ENCODE data around the gene DUOXA2.
"Not testable (repeated sequence)": the region's sequence is repeated elsewhere in the genome, so short reads cannot be mapped to it uniquely, and the experiment has no call there.

The DUOXA2 gene

DNA sequence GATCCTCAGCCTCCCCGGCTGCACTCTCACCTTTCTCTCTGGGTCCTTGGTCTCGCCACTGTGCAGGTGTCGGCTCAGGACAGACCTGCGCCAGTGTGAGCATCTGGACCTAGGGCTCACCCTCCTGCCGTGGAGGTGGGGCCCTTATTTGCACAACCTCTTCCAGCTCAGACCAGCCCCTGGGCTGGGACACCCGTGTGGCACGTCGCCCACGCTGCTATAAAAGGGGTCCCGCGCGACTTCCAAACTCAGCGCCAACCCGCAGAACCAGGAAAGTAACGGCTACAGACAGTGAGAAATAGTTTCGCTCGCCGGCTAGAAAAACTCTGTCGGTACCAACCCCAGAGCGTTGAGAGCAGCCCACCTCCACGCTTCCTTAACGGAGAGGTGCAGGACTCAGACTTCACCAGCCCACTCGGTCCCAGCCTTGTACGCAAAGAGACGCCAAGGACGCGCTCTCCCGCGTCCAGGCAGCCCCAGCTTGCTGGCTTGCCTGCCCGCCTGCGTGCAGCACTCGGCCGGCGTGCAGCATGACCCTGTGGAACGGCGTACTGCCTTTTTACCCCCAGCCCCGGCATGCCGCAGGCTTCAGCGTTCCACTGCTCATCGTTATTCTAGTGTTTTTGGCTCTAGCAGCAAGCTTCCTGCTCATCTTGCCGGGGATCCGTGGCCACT lies at the start of gene DUOXA2, which contains the start of gene DUOX2:
Gene DUOXA2, plus strand, starts transcription at position 251 of the 675 bp plus-strand sequence. Its CDS starts 280 bp downstream, at position 531.
Gene DUOX2, minus strand, starts transcription at position 97 of the 675 bp plus-strand sequence. CDS start 761 bp downstream, outside the sequence.
- no peak for DNase-seq
- in situ Hi-C loops (cut with HindIII; ENCODE audit: low pct_ligation_motif_present, low pct_unique_long_range_greater_than_20kb, low sequenced_read_pairs) = no loop called here

DNA sequence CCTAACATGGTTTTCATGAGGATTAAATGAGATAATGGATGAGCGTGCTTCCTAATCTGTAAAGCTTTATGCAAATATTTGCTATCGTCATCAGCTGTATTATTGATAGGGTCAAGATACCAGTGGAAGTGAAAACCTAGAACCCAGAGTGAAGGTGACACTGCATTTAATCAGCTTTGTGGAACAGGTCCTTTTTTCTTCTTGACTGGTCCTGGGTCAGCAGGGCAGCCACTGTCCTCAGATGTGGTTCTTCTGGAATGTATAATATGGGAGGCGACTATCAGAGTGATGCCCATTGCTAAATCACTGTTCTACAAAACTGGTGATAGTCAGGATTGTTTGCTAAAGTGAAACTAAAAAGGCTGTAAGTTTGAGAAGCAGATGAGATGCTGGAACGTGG lies 49.7 kb upstream of the DUOXA2 start:
- in situ Hi-C loops (cut with HindIII; ENCODE audit: low pct_ligation_motif_present, low pct_unique_long_range_greater_than_20kb, low sequenced_read_pairs) = no loop called here
- peak; percentile 53 for DNase-seq

DNA sequence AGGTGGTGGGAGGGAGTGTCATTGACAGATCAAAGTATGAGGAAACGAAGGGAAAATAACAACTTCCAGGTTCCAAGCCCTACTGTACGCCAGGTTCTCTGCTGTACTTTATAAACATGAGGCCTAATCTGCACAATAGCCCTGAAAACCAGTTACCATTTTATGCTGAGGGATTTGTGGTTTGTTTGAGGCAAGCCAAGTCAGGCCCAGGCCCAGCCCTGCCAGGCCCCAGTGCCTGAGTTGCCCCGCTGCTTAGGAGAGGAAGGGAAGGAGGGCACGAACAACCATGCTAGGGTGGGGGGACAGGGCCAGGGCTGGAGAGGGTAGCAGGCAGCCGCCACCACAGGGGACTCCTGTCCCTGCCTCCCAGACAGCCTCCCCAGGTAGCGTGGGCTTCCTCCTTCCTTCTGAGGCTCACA lies 44.2 kb upstream of the DUOXA2 start:
- DNase-seq; in situ Hi-C loops (cut with HindIII; ENCODE audit: low pct_ligation_motif_present, low pct_unique_long_range_greater_than_20kb, low sequenced_read_pairs): not testable (repeated sequence)

DNA sequence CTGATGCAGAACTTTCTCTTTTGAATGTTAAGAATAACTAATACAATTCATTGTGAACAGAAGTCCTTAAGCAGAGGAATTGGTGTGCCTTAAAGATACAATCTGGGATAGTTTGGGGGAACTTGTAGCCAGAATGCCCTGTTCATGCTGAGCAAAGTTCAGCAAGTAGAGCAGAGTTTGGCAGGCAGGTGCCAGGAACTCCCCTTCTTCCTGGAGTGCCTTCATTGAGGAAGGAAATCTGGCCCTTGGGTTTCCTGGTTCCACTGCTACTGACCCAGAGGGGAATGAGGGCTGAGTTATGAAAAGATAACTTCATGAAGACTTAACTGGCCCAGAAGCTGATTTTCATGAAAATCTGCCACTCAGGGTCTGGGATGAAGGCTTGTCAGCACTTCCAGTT lies 40.5 kb upstream of the DUOXA2 start:
- DNase-seq; in situ Hi-C loops (cut with HindIII; ENCODE audit: low pct_ligation_motif_present, low pct_unique_long_range_greater_than_20kb, low sequenced_read_pairs): not testable (repeated sequence)

DNA sequence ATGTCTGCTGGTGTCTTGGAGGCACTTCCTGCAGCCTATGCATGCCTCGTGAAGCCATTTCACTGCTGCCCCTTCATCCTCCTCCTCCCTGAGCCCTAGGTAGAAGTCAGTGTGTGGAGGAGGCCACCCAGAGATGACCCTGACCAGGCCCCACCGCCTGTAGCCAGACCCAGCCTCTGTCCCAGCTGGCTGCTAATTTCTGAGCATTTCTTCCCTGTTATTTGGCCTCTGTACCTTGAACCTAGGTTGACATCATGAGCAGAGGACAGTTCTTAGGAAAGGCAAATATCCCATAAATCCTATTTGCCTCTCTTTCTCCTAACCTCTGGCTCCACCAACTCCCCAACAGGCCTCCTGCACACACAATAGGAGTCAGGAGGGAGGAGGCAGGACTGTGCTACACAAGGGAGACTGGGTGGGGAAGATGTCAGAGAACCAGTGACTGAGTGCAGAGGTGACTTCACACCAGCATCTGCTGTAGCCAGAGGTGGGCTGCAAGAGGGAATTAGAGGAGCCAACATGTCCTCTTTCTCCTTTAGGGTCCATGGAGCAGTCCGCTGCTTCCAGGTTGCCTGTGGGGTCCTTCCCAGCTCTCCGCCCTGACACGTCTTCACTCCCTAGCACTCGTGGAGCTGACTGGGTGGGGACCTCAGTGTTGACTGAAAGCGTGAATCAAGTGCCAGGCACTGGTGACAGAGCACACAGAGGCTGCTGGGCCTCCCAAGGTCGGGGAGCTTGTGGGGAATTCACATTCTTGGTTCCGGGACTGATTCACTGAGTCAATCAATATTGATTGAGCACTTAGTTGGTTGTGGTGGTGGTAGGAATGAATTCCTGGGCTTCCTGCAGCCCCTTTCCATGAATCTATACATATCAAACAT lies 38.4 kb upstream of the DUOXA2 start:
- DNase-seq; in situ Hi-C loops (cut with HindIII; ENCODE audit: low pct_ligation_motif_present, low pct_unique_long_range_greater_than_20kb, low sequenced_read_pairs): not testable (repeated sequence)

DNA sequence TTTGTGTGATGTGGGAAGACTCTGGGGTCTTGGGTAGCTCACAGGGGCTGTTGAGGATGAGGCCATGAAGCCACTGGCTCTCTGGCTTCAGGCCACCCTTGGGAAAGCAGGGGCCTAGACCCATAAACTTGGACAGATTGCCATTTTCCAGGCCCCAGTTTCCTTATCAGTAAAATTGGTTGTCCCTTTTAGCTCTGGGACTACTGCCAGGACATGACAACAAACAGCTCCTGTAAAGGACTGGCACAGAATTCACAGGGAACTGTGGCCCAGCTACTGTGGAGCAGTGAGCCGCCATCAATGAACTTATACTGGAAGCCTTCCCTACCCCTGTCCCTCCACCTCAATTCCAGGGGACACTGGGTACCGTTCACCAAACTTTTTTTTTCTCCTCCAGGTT lies 36.7 kb upstream of the DUOXA2 start:
- DNase-seq; in situ Hi-C loops (cut with HindIII; ENCODE audit: low pct_ligation_motif_present, low pct_unique_long_range_greater_than_20kb, low sequenced_read_pairs): not testable (repeated sequence)

DNA sequence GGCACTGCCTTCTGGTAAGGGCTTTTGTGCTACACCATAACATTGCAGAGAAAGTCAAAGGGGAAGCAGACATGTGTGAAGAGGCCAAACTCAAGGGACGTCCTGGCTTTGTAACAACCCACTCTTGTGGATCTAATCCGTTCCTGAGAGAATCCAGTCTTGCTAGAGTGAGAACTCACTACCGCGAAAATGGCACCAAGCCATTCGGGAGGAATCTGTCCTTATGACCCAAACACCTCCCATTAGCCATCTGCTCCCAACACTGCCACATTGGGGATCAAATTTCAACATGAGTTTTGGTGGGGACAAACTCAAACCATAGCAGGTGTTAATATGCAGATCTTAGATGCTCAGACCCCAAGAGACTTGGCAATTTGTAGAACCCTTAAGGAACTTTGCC lies 34.9 kb upstream of the DUOXA2 start:
- in situ Hi-C loops (cut with HindIII; ENCODE audit: low pct_ligation_motif_present, low pct_unique_long_range_greater_than_20kb, low sequenced_read_pairs) = not testable (repeated sequence)
- peak; percentile 5 for DNase-seq

DNA sequence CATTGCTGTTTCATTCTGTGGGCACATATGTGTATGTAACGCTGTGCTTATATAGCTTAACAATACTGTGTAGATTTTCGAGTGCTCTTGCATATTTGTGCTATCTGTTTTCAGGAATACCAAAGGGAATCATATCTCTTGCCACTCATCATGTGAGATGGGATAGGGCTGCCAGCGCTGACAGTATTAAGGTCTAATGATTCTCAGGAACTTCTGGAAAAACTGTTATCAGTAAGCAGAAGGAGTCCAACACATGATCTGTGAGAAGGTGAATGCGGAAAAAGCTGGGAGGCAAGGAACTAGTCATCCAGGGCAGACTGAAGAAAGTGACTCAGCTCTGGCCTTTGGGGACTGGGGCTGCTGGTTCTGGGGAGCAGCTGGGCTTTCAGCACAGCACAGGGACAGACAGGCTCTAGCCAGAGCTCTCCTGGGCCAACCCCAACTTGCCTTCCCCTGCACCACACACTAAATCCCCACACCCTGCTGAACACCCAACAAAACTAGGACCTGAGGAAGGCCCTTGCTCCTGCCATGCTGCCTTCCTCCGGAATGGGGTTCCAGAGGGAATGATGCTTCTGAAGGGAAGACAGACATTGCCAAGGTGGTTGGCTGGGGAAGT lies 34.4 kb upstream of the DUOXA2 start:
- DNase-seq = peak; percentile 16
- in situ Hi-C loops (cut with HindIII; ENCODE audit: low pct_ligation_motif_present, low pct_unique_long_range_greater_than_20kb, low sequenced_read_pairs) = not testable (repeated sequence)

DNA sequence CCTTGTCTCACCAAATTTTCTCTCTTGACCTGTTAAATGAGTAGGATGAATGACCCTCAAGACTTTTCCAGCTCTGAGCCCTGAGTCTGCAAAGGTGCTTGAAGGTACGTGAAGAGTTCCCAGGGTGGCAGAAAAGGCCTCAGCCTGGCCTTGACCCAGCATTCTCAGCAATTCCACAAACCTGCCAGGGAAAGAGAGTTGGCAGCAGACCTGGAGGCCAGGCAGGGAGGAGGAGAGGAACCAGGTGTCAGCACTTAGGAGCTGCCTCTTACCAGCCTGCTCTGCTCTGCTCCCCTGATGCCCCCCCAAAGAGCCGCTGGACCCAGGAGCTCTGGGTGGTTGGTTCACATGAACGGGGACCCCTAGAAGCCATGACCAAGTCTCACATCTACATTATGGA lies 33.5 kb upstream of the DUOXA2 start:
- in situ Hi-C loops (cut with HindIII; ENCODE audit: low pct_ligation_motif_present, low pct_unique_long_range_greater_than_20kb, low sequenced_read_pairs) = not testable (repeated sequence)

DNA sequence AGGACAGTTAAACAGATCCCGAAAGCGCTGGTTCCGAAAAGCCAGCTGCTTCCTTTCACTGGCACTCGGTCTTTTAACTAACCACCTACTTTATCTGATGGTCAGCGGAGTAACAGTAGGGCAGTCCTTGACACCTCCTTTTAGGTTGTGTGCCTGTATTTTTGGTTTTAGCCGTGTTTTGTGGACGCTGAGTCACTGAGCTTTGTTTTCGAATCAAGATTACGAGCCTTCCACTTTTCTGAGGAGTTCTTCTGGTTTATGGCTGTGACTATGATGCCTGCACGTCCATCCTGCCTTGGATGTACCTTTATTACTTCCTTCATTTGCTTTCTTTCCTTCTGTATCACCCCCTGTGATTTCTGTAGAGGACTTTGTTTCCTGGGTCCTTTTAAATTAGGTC lies 31.7 kb upstream of the DUOXA2 start:
- DNase-seq; in situ Hi-C loops (cut with HindIII; ENCODE audit: low pct_ligation_motif_present, low pct_unique_long_range_greater_than_20kb, low sequenced_read_pairs): not testable (repeated sequence)

More for the DNA sequence above, 33.5 kb upstream of the DUOXA2 start:
- DNase-seq = not testable (repeated sequence)

DNA sequence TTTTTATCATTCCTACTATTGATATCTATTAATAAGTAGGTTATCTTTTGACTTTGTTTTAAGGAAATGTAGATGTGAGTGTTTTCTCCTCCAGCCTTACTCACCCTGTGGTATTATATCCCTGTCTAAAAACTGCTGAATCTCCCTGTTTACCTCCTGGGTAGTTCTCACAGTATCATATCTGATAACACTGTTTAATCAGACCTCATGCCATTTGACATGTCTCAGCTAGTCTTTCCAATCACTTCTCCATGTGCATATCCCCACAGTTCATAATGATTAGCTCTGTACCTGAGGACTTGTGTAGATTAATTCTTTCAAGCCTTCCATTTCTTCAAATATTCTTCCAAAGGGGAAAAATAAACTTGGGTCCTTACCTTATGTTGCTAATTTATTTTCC lies 30.9 kb upstream of the DUOXA2 start:
- DNase-seq = no peak
- in situ Hi-C loops (cut with HindIII; ENCODE audit: low pct_ligation_motif_present, low pct_unique_long_range_greater_than_20kb, low sequenced_read_pairs) = no loop called here

DNA sequence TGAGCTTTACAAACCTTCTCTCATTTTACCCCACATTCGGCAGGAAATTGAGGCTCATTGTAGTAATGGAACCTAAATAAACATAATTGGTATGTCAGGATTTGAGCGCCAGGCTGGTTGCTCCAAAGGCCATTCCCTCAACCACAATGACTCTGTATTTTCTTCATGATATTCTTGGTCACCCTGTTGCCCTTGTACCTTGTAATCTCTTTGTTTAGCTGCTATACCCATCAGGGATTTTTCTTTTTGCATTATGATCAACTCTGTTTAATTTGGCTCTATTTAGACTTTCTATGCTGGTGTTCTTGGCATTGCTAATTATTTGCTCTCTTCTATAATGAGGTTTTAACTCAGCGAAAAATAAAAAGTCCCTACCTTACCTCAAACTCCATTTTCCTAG lies 30.0 kb upstream of the DUOXA2 start:
- in situ Hi-C loops (cut with HindIII; ENCODE audit: low pct_ligation_motif_present, low pct_unique_long_range_greater_than_20kb, low sequenced_read_pairs) = no loop called here
- DNase-seq = no peak

DNA sequence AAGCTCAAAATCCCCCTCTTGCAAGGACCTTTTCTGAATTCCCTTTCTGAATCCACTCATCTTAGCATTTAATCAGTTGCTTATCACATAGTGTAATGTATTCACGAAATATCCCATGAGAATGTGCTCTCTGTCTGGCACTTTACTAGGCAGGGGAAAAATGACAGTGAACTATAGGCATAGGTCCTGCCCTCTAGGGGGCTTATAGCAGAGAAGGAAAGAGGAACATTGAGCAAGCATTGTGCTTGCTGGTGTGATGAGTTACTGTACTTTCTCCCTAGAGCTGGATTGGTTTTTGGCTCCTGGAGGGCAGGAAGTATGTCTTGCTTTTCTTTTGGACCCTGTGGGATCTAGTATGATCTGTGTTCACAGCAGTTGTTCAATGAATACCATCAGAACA lies 26.6 kb upstream of the DUOXA2 start:
- in situ Hi-C loops (cut with HindIII; ENCODE audit: low pct_ligation_motif_present, low pct_unique_long_range_greater_than_20kb, low sequenced_read_pairs) = no loop called here
- no peak for DNase-seq

DNA sequence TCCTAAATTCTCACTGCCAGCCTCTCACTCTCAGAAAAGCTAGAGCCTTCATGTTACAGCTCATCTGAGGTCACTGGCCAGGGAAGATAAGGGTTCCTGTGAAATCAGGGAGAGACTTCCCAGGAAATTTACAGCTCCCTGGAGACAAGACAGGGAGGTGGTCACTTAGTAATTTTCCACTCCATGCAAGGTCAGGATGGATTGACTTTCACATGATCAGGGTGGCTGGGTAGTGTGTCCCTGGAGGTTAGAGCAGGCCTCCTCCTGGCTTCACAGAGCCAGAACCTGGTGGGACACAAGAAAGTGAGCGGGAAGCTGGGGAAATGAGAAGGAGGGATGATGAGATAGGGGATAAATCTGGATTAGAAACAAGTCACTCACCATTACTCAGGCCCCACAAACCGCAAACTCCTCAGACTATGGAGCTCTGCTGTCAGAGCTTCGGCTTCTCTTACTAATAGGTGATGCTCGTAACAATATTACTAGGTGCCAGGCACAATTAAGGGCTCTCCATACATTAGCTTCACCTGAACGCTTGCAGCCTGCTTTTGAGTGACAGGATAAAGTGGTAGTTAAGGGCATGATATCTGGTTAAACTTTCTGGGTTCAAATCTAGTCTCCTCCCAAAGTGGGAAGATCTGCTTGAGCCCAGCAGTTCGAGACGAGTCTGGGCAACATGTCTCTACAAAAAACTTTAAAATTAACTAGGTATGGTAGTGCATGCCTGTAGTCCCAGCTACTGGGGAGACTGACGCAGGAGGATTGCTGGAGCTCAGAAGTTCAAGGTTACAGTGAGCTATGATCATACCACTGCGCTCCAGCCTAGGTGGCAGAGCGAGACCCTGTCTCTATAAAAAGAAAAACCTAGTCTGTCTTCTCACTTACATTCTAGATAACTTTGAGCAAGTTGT lies 25.1 kb upstream of the DUOXA2 start:
- DNase-seq = no peak
- in situ Hi-C loops (cut with HindIII; ENCODE audit: low pct_ligation_motif_present, low pct_unique_long_range_greater_than_20kb, low sequenced_read_pairs) = no loop called here

DNA sequence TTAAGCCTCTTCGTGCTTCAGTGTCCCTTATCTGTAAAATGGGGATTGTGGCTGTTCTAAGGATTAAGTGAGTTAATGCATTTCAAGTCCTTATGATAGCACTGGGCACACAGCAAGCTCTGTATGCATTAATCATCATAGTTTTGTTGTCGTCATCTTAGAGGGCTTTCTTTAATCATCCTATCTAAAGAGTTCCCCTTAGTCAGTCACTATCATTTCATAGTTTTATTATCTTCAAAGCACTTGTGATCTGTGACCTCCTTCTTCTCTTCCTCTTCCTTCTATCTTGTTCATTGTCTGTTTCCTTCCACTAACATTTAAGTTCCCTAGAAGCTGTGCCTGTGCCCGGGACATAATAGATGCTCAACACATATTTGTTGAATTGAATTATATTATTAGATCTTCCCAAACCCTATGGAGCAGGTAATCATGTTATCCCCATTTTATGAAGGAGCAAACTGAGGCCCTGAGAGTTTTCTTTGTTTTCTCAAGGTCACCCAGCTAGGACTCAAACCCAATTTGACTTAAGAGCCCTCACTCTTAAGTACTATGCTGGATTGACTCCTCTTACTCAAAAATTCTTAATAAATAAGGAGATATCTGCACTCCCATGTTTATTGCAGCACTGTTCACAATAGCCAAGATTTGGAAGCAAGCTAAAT lies 24.3 kb upstream of the DUOXA2 start:
- no peak for DNase-seq
- in situ Hi-C loops (cut with HindIII; ENCODE audit: low pct_ligation_motif_present, low pct_unique_long_range_greater_than_20kb, low sequenced_read_pairs) = no loop called here

DNA sequence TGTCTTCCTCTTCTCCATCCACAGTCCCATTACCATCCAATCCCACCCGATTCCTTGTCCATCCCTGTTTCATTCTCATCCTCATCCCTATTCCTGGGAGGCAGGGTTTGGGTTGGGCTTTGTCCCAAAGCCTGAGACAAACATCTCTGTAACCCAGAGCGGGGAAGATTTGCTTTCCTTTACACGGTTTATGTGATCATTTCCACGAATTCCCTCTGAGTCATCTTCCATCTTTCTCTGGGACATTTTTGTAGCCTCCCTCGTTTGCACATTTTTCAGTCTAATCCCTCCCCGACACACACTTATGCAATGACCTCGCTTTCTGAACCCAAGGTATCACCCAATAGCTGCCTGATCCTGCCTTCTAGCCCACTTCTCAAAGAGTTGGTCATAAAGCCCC lies 23.0 kb upstream of the DUOXA2 start:
- in situ Hi-C loops (cut with HindIII; ENCODE audit: low pct_ligation_motif_present, low pct_unique_long_range_greater_than_20kb, low sequenced_read_pairs) = no loop called here
- DNase-seq = no peak

DNA sequence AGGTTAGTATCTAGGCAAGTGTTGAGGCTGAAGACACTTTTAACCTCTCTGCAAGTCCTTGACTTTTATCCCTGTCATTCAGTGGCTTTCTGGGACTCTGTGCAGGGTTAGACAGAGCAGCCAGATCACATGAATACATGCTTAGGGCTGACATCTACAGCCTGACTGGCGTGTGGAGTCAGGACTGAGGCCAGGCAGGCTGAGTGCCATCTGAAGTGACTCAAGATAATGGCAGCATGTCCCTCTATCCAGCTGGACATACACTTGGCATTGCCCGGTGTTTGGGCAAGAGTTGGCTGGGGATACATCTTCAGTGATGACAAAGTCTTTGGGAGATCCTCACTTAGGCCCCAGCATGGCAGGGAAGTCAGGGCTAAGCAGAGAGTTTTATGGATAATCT lies 22.6 kb upstream of the DUOXA2 start:
- DNase-seq = no peak
- in situ Hi-C loops (cut with HindIII; ENCODE audit: low pct_ligation_motif_present, low pct_unique_long_range_greater_than_20kb, low sequenced_read_pairs) = no loop called here

DNA sequence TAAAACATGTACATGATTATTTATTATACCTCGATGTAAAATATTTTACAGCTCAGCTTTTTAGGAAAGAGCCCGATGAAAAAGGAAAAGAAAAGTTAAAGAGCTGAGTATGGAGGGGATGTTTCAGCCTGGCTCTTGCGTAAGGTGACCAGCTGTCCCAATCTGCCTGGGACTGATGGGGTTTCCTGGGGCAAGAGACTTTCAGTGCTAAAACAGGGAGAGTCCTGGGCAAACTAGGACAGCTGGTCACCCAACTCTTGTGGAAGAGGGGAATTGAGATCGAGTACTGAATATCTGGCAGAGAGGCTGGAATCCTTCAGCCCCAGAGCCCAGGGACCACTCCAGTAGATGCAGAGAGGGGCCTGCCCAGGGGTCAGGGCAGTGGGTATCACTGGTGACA lies 21.1 kb upstream of the DUOXA2 start:
- no peak for DNase-seq
- in situ Hi-C loops (cut with HindIII; ENCODE audit: low pct_ligation_motif_present, low pct_unique_long_range_greater_than_20kb, low sequenced_read_pairs) = no loop called here

All from ACHN (cell line).